ENCODE results near the gene DCLK1.

The DCLK1 gene

DNA sequence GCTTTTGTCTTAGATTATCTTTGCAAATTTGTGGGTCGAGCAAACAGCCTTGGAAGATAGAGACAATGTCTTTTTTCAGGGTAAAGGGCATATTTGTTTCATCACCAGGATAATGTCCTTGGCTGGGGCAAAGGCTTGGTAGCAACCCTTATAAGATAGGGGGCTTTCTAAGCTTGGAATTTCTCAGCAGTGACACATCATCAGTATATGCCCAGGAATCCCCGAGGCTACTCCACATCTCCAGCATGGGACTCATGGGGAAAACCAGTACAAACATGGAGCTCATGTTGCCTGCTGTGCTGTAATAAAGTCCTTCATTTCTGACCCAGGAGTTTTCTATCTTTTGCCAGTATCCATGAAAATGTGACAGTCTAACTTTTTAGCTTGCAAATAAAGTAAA, 77.1 kb downstream of the DCLK1 start:
- DNase-seq (ENCODE audit: extremely low read depth in 1 of 2, low read depth in 1 of 2) = no peak

GRCh38 chr13:36051082-36051481, 80.1 kb downstream of the DCLK1 start:
- DNase-seq (ENCODE audit: extremely low read depth in 1 of 2, low read depth in 1 of 2) = no peak

GRCh38 chr13:36046672-36047071, 84.5 kb downstream of the DCLK1 start:
- DNase-seq (ENCODE audit: extremely low read depth in 1 of 2, low read depth in 1 of 2) = no peak

GRCh38 chr13:36038785-36039555, 92.2 kb downstream of the DCLK1 start:
- DNase-seq (ENCODE audit: extremely low read depth in 1 of 2, low read depth in 1 of 2) = no peak

- no peak for DNase-seq (ENCODE audit: extremely low read depth in 1 of 2, low read depth in 1 of 2)
Measured at GRCh38 chr13:36033035-36033434, 98.1 kb downstream of the DCLK1 start.

- no peak for DNase-seq (ENCODE audit: extremely low read depth in 1 of 2, low read depth in 1 of 2)
Measured at GRCh38 chr13:36031490-36031889, 99.7 kb downstream of the DCLK1 start.

DNA sequence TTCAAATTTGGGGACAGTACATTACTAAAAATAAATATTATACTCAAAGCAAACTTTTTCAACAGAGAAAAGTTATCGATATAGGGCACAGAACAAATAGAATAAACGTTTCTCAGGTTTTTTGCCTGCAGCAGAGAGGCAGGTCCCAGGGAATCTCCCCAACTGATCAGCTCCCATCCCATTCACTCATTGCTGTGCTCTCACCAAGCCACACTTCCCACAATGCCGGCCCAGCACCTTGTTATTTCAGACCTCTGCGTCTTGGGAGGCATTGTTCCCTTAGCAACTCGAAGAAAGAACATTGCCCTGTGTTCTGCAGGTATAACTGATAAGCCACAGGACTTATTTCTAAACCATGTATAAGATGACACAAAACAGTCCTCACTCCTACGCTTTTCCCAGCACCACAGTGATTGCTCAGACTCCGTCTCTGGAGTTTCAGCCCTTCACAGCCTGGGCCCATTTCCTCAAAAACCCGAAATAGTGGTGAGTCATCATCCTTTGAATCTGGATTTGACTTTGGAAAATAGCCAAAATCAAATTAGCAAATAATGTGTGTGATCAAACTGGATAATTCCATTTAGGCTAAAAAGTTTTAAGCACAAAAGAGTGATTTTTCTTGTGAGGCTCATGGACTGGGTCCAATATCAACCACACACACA, 100.4 kb downstream of the DCLK1 start:
- no peak for DNase-seq (ENCODE audit: extremely low read depth in 1 of 2, low read depth in 1 of 2)

GRCh38 chr13:36029166-36029565, 102.0 kb downstream of the DCLK1 start:
- DNase-seq (ENCODE audit: extremely low read depth in 1 of 2, low read depth in 1 of 2) = no peak

DNA sequence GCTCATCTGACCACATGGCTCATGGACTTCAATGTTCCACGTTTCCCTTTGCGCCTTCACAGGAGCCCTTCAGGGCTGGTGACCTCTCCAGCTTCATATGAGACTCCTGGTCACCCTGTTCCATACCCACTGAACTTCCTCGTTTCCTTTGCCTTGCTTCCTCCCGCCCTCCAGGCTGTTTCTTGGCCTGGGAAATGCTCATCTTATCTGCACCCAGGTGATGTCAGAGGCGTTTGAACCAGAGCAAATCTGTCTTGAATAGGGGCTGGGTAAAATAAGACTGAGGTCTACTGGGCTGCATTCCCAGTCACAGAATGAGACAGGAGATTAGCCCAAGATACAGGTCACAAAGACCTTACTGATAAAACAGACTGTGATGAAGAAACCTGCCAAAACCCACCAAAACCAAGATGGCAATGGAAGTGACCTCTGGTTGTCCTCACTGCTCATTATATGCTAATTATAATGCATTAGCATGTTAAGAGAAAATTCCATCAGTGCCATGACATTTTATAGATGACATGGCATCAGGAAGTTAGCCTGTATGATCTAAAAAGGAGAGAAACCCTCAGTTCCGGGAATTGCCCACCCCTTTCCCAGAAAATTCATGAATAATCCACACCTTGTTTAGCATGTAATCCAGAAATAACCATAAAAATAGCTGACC, 102.7 kb downstream of the DCLK1 start:
- DNase-seq (ENCODE audit: extremely low read depth in 1 of 2, low read depth in 1 of 2) = no peak

DNA sequence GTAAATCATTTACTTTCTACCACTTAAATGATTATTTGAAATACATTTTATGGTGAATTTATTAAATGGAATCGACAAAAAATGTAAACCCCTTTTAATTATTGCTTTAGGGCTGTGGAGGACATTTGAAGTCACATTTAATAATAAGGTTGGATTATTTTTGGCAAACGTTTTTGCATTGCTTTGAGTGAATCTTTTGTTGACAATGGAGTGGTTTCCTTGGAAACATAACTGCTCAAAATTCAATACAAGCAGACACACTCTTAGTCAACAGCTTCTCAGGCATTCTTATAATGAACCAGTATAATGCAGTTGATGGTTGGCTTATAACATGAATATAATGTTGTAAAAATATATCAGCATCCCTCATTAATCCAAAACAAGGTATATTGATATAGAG, 104.7 kb downstream of the DCLK1 start:
- DNase-seq (ENCODE audit: extremely low read depth in 1 of 2, low read depth in 1 of 2) = no peak

DNA sequence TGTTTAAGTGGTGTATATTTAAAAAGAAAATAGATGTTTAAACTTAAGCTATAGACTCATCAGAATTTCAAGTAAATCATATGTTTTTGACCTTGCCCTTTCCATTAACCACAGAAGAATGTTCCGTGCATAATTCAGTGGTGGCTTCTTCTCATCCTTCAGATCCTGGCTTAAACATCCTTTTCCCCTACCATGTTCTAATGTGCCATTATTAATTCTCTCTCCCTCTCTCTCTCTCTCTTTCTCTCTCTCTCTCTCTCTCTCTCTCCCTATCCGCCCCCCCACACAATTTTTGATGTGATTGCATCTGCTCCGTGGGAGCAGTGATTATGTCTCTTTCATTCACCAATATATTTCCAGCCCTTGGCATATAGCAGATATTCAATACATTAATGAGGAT, 116.4 kb downstream of the DCLK1 start:
- DNase-seq (ENCODE audit: extremely low read depth in 1 of 2, low read depth in 1 of 2) = no peak

- no peak for DNase-seq (ENCODE audit: extremely low read depth in 1 of 2, low read depth in 1 of 2)
Measured at GRCh38 chr13:36006894-36007675, 124.1 kb downstream of the DCLK1 start.

GRCh38 chr13:36006347-36006746, 124.8 kb downstream of the DCLK1 start:
- no peak for DNase-seq (ENCODE audit: extremely low read depth in 1 of 2, low read depth in 1 of 2)

GRCh38 chr13:36001561-36001960, 129.6 kb downstream of the DCLK1 start:
- DNase-seq (ENCODE audit: extremely low read depth in 1 of 2, low read depth in 1 of 2) = no peak

DNA sequence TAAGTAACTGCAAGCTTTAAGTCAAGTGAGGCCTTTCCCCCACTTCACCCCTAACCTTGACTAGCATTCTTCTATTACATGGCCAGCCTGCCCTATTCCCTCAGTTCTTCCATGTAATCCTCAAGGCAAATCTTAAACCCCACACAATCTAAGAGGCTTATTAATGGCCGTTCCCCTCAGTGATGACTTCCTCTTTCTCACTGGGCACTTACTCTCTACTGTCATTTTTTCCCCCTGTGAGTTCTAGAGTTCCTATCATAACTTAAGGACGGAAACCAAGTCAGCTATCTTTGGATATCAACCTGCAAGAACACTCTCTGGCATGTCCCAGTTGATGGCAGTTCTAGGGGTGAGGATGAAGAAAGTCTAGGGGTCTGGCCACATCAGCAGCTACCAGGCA, 131.2 kb downstream of the DCLK1 start:
- DNase-seq (ENCODE audit: extremely low read depth in 1 of 2, low read depth in 1 of 2) = no peak

- DNase-seq (ENCODE audit: extremely low read depth in 1 of 2, low read depth in 1 of 2) = no peak
Measured at GRCh38 chr13:35996360-35996759, 134.8 kb downstream of the DCLK1 start.

GRCh38 chr13:35995136-35995535, 136.0 kb downstream of the DCLK1 start:
- DNase-seq (ENCODE audit: extremely low read depth in 1 of 2, low read depth in 1 of 2) = no peak

DNA sequence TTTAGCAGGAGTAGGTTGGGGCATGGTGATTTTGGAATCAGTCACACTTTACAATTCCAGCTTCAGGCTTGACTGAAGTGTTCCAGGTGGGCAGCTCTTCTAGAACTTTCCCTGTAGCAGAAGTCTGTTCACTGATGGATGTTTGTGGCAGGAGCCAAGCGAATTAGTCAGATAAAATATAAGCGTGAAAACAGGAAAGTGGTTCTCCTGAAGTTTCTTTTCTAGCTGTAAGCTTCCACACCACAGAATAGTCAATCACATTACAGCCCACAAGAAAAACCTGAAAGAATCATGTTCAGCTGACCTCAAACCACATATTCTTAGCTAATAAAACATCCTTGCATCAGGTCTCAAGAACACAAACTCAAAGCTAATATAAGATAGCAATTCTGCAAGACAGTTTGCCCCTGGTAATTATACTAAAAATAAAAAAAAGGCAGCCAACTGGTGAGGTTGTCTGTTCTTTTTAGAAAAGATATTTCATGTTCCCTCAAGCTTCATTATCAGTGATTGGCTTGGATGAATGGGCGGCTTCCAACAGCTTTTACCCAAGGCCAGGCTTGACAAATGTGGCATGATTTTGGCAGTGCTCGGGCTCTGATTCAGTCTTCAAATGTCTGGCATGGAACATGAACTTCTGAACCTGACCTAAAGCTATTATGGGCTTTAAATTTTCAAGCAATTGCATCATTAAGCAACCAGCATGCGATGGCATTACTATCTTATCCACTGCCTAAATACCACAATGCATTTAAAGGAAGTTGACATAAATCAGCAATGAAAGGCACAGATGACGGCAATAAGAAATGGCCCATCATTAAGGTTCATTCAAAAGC, 136.8 kb downstream of the DCLK1 start:
- DNase-seq (ENCODE audit: extremely low read depth in 1 of 2, low read depth in 1 of 2) = no peak

GRCh38 chr13:35993686-35994085, 137.5 kb downstream of the DCLK1 start:
- no peak for DNase-seq (ENCODE audit: extremely low read depth in 1 of 2, low read depth in 1 of 2)

GRCh38 chr13:35992964-35993363, 138.2 kb downstream of the DCLK1 start:
- DNase-seq (ENCODE audit: extremely low read depth in 1 of 2, low read depth in 1 of 2) = no peak
